PC-9 (cell line): ENCODE data around the gene NME7. TPM values are rescaled to one million over a fixed set of nuclear protein-coding genes. Genes with fewer than 3 reads are reported as not detected.

Source experiments
- BruUV-seq: library from RNA; stranded (reverse); fragments of 400-500 nt; replicated peaks from 2 replicates; lab custom pipeline; 2021; lab: Mats Ljungman, UMichigan
- CTCF ChIA-PET: fragments of 300-600 bp; sonication (Branson Sonifier 250); formaldehyde crosslinking; loops from one replicate; lab custom pipeline; 2022; ENCODE audit warnings: antibody characterized with exemption; lab: Charles Lee
- POLR2A ChIA-PET: fragments of 300-600 bp; sonication (Branson Sonifier 250); formaldehyde crosslinking; loops from one replicate; lab custom pipeline; 2022; ENCODE audit warnings: antibody characterized with exemption; ENCODE audit not compliant: unreplicated experiment; lab: Charles Lee
- DNase-seq, 2 experiments: peaks; one replicate each; pipeline versions ENCODE4 v3.0.0 to v3.0.0-alpha.2; 2015 to 2022; ENCODE audit warnings: mixed read lengths in 1 of 2
- H2AFZ ChIP-seq: fragments of 200-600 bp; sonication (generic); 2 replicates; pipeline ENCODE4 v1.8.1; 2017; ENCODE audit warnings: antibody characterized with exemption
- H3F3A ChIP-seq: fragments of 200-600 bp; sonication (generic); 2 replicates; pipeline ENCODE4 v1.8.1; 2017; ENCODE audit warnings: antibody characterized with exemption, mild to moderate bottlenecking, low read depth; ENCODE audit not compliant: insufficient read depth
- H3K27ac ChIP-seq: fragments of 200-600 bp; sonication (generic); 2 replicates; pipeline ENCODE4 v1.6.1; 2016; ENCODE audit warnings: mixed run types
- H3K27me3 ChIP-seq: fragments of 200-600 bp; sonication (generic); 2 replicates; pipeline ENCODE4 v1.6.1; 2016; ENCODE audit warnings: low read depth, mixed run types; ENCODE audit not compliant: insufficient read depth
- H3K36me3 ChIP-seq: fragments of 200-600 bp; sonication (generic); 2 replicates; pipeline ENCODE4 v1.6.1; 2016; ENCODE audit warnings: low read depth, mixed run types
- H3K4me1 ChIP-seq: fragments of 200-600 bp; sonication (generic); replicated peaks from 2 replicates; pipeline ENCODE4 v1.6.1; 2016; ENCODE audit warnings: mixed run types; ENCODE audit not compliant: insufficient read depth
- H3K4me2 ChIP-seq: fragments of 200-600 bp; sonication (generic); 2 replicates; pipeline ENCODE4 v1.6.1; 2017; ENCODE audit warnings: mixed run types
- H3K4me3 ChIP-seq: fragments of 200-600 bp; sonication (generic); 2 replicates; pipeline ENCODE4 v1.6.1; 2016; ENCODE audit warnings: mixed run types
- H3K79me2 ChIP-seq: fragments of 200-600 bp; sonication (generic); 2 replicates; pipeline ENCODE4 v1.6.1; 2017; ENCODE audit warnings: low read depth, mixed run types
- H3K9me2 ChIP-seq: fragments of 200-600 bp; sonication (generic); 2 replicates; pipeline ENCODE4 v1.8.1; 2017; ENCODE audit warnings: mild to moderate bottlenecking; ENCODE audit not compliant: insufficient read depth
- H3K9me3 ChIP-seq: fragments of 200-600 bp; sonication (generic); 2 replicates; pipeline ENCODE4 v1.8.1; 2016; ENCODE audit warnings: low read depth; ENCODE audit not compliant: insufficient read depth
- H4K20me1 ChIP-seq: fragments of 200-600 bp; sonication (generic); 2 replicates; pipeline ENCODE4 v1.8.1; 2017; ENCODE audit not compliant: insufficient read depth
- CTCF ChIP-seq: fragments of 200-600 bp; sonication (generic); conservative IDR thresholded peaks from 2 replicates; pipeline ENCODE4 v1.6.1; 2017; ENCODE audit warnings: mixed run types, antibody characterized with exemption, mild to moderate bottlenecking, moderate library complexity
- EZH2 ChIP-seq: fragments of 200-600 bp; sonication (generic); IDR thresholded peaks from 2 replicates; pipeline ENCODE4 v1.8.0; 2017; ENCODE audit warnings: antibody characterized with exemption, low read depth
- intact Hi-C: fragments of 100-400 bp; cut with micrococcal nuclease; formaldehyde crosslinking; loops from one replicate; pipeline ENCODE4 v1.10.0; 2022; ENCODE audit not compliant: unreplicated experiment
- total RNA-seq: library from RNA; stranded (reverse); gene quantifications from 2 replicates; pipeline ENCODE4 v1.2.3, GENCODE V29; 2021

Gene NME7
- total RNA-seq, 1 experiment from 2014 or later = 21.4 TPM

GRCh38 chr1:169330927-169331326, 36.7 kb downstream of the NME7 start:
- H2AFZ ChIP-seq = no peak overlapping the region
- H4K20me1 ChIP-seq = no peaks in the 10 kb centered on the region
- H3K36me3 ChIP-seq = 0 out of 2 replicates have a peak, but pooled peaks cover 4% of the 10 kb centered on the region
- ChIA-PET CTCF (no interaction called here), POLR2A (no interaction called here)
- peaks cover 21% of the 10 kb centered on the region; the same call in 1 of the 2 replicates for H3K9me3 ChIP-seq
- DNase-seq = no peak
- H3K4me2 ChIP-seq = no peak overlapping the region
- BruUV-seq = no TSS peak
- no peaks in the 10 kb centered on the region for H3K79me2 ChIP-seq
- H3K9me2 ChIP-seq = no peaks in the 10 kb centered on the region
- H3K27me3 ChIP-seq = no peaks in the 10 kb centered on the region
- intact Hi-C loops = no loop called here
- no peak for TF ChIP-seq CTCF
- no peak for TF ChIP-seq EZH2
- H3K4me3 ChIP-seq = no peak overlapping the region
- H3K27ac ChIP-seq = no peak overlapping the region
- 0 out of 2 replicates have a peak, but pooled peaks cover 3% of the 10 kb centered on the region for H3K4me1 ChIP-seq
- no peaks in the 10 kb centered on the region for H3F3A ChIP-seq

GRCh38 chr1:169329383-169329782, 38.2 kb downstream of the NME7 start:
- ChIA-PET POLR2A (no interaction called here), CTCF (no interaction called here)
- Histone ChIP-seq H3F3A (no peaks in the 10 kb centered on the region), H3K4me3 (no peak overlapping the region), H3K4me2 (no peak overlapping the region), H2AFZ (no peak overlapping the region), H3K27me3 (no peaks in the 10 kb centered on the region), H3K79me2 (no peaks in the 10 kb centered on the region), H4K20me1 (no peaks in the 10 kb centered on the region), H3K9me2 (no peaks in the 10 kb centered on the region), H3K9me3 (peaks cover 21% of the 10 kb centered on the region; the same call in 1 of the 2 replicates), H3K36me3 (0 out of 2 replicates have a peak, but pooled peaks cover 4% of the 10 kb centered on the region), H3K27ac (no peak overlapping the region), H3K4me1 (0 out of 2 replicates have a peak, but pooled peaks cover 3% of the 10 kb centered on the region)
- DNase-seq = no peak
- BruUV-seq = no TSS peak
- intact Hi-C loops = no loop called here
- TF ChIP-seq CTCF = no peak
- no peak for TF ChIP-seq EZH2

- POLR2A ChIA-PET = no interaction called here
- H3K9me3 ChIP-seq = peaks cover 21% of the 10 kb centered on the region; the same call in 1 of the 2 replicates
- BruUV-seq = no TSS peak
- H3K27ac ChIP-seq = no peak overlapping the region
- H4K20me1 ChIP-seq = no peaks in the 10 kb centered on the region
- no peaks in the 10 kb centered on the region for H3F3A ChIP-seq
- no peak overlapping the region for H2AFZ ChIP-seq
- TF ChIP-seq CTCF (no peak), EZH2 (no peak)
- no peaks in the 10 kb centered on the region for H3K79me2 ChIP-seq
- CTCF ChIA-PET = no interaction called here
- no peak overlapping the region for H3K4me2 ChIP-seq
- 0 out of 2 replicates have a peak, but pooled peaks cover 3% of the 10 kb centered on the region for H3K4me1 ChIP-seq
- intact Hi-C loops = no loop called here
- H3K9me2 ChIP-seq = no peaks in the 10 kb centered on the region
- H3K36me3 ChIP-seq = 0 out of 2 replicates have a peak, but pooled peaks cover 4% of the 10 kb centered on the region
- no peaks in the 10 kb centered on the region for H3K27me3 ChIP-seq
- no peak for DNase-seq
- H3K4me3 ChIP-seq = no peak overlapping the region
Observed at GRCh38 chr1:169327875-169328274, 39.7 kb downstream of the NME7 start.
